Measurements from ENCODE around the gene ZNF366. TPM values are rescaled to one million over a fixed set of nuclear protein-coding genes. Genes with fewer than 3 reads are reported as not detected.
A peak's percentile ranks its signal among the peaks of the same experiment; 100 is the strongest.

The ZNF366 gene
- total RNA-seq, 1 experiment from 2014 or later = not detected

GRCh38 chr5:72454996-72455395 lies 52.2 kb downstream of the ZNF366 start (continued):
- TF ChIP-seq RAD21 (IDR thresholded peaks at IDR 0.05; ENCODE audit: low read depth) (no peak), YY1 (IDR thresholded peaks at IDR 0.05; ENCODE audit: extremely low read depth, insufficient replicate concordance, low read depth, low read length) (no peak), SP1 (IDR thresholded peaks at IDR 0.05; ENCODE audit: low read depth) (no peak)

- Histone ChIP-seq H3K4me3 (replicated peaks in 1 of 2; ENCODE audit: low read depth in 1 of 2, low read length in 2 of 2) (no peak overlapping the region), H3K27ac (ENCODE audit: low read depth, low read length) (no peak overlapping the region), H3K9me3 (ENCODE audit: control insufficient read depth in 1 of 2, insufficient read depth in 1 of 2, low read depth in 1 of 2, low read length in 2 of 2) (no peaks in the 10 kb centered on the region), H3K79me2 (ENCODE audit: insufficient read depth, low read length) (no peaks in the 10 kb centered on the region), H4K20me1 (ENCODE audit: insufficient read depth) (no peaks in the 10 kb centered on the region), H3K9ac (ENCODE audit: low read length) (no peak overlapping the region), H3K36me3 (ENCODE audit: control insufficient read depth in 1 of 2, insufficient read depth in 2 of 2, low read length in 2 of 2) (no peaks in the 10 kb centered on the region), H3K4me2 (ENCODE audit: low read length) (peak overlapping the region; percentile 70), H3K9me2 (ENCODE audit: insufficient read depth) (no peaks in the 10 kb centered on the region), H2AFZ (ENCODE audit: low read depth, low read length, poor library complexity, severe bottlenecking) (no peak overlapping the region), H3K27me3 (ENCODE audit: insufficient read depth, low read length) (no peaks in the 10 kb centered on the region), H3K4me1 (ENCODE audit: control insufficient read depth in 1 of 2, insufficient read depth in 2 of 2, low read length in 2 of 2) (peaks cover 13 to 17% of the 10 kb centered on the region in 2 experiments)
- intact Hi-C loops (cut with micrococcal nuclease) = no loop called here
- no peak for DNase-seq (ENCODE audit: low read depth, low spot score)
- ATAC-seq = no peak
- POLR2A ChIA-PET = no interaction called here
- TF ChIP-seq JUND (IDR thresholded peaks at IDR 0.05) = no peak
- no peak for TF ChIP-seq SRF (IDR thresholded peaks at IDR 0.05; ENCODE audit: low read depth)
- TF ChIP-seq MAX (IDR thresholded peaks at IDR 0.05) = no peak
- no peak for TF ChIP-seq YY1 (IDR thresholded peaks at IDR 0.05; ENCODE audit: extremely low read depth, insufficient replicate concordance, low read depth, low read length)
- no peak for TF ChIP-seq RAD21 (IDR thresholded peaks at IDR 0.05; ENCODE audit: low read depth)
- TF ChIP-seq POLR2A (IDR thresholded peaks at IDR 0.05; ENCODE audit: borderline replicate concordance, extremely low read depth, insufficient read depth, insufficient read length) = no peak
- no peak for TF ChIP-seq EZH2phosphoT487 (IDR thresholded peaks at IDR 0.05; ENCODE audit: borderline replicate concordance)
- RAD21 ChIA-PET (ENCODE audit: low non-redundant PET in 1 of 2, low total read pairs in 2 of 2, uncharacterized antibody in 2 of 2, unreplicated experiment in 2 of 2) = no interaction called here
- CTCF ChIA-PET = no interaction called here
- no TSS peak for BruUV-seq (replicated peaks)
Measured at GRCh38 chr5:72453246-72453775, 53.9 kb downstream of the ZNF366 start.
